ENCODE measurements around the gene PRR18.

The PRR18 gene

DNA sequence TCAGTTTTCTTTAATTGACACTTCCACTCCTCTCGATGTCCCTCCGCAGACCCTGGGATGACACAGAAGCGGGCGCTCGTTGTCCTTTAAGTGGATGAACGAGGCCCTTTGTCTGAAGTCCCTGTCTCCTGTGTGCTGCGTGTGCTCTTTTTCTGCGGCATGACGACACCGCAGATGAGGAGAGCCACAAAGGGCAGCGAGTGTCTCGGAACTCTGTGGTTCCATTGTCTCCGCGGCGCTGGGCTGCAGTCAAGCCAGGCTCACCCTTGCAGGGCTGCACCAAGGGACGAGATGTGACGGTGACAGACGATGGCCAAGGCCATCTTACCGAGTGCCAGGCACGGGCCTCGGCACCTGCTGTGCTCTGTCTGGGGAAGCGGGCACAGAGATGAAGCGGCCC lies 10.6 kb downstream of the PRR18 start:
- Histone ChIP-seq H3K4me3 (ENCODE audit: low read depth, low read length) (no peak overlapping the region), H3K27ac (no peak overlapping the region), H3K36me3 (replicated peaks) (no peaks in the 10 kb centered on the region), H3K27me3 (replicated peaks) (peaks cover 2% of the 10 kb centered on the region)
- no peak for DNase-seq
- in situ Hi-C loops (cut with HindIII; ENCODE audit: low pct_ligation_motif_present, low sequenced_read_pairs): loop anchor here (25.0 kb wide), 1 partner anchor 90 kb away; the partner anchor contains the start of gene MPC1
- TF ChIP-seq CTCF (IDR thresholded peaks at IDR 0.05; ENCODE audit: low read depth, low read length, missing control alignments): no peak

- H3K4me3 ChIP-seq (ENCODE audit: low read depth, low read length): no peak overlapping the region
- TF ChIP-seq CTCF (IDR thresholded peaks at IDR 0.05; ENCODE audit: low read depth, low read length, missing control alignments): no peak
- in situ Hi-C loops (cut with HindIII; ENCODE audit: low pct_ligation_motif_present, low sequenced_read_pairs): loop anchor here (25.0 kb wide), 1 partner anchor 91 kb away; the partner anchor contains the start of gene MPC1
- no peak overlapping the region for H3K27ac ChIP-seq
- peaks cover 3% of the 10 kb centered on the region for H3K27me3 ChIP-seq (replicated peaks)
- H3K36me3 ChIP-seq (replicated peaks): no peaks in the 10 kb centered on the region
- no peak for DNase-seq
Measured at GRCh38 chr6:166296035-166296883, 11.9 kb downstream of the PRR18 start.

GRCh38 chr6:166293731-166294584 lies 14.2 kb downstream of the PRR18 start:
- no peaks in the 10 kb centered on the region for H3K36me3 ChIP-seq (replicated peaks)
- in situ Hi-C loops (cut with HindIII; ENCODE audit: low pct_ligation_motif_present, low sequenced_read_pairs): loop anchor here (25.0 kb wide), 1 partner anchor 93 kb away; the partner anchor contains the start of gene MPC1
- H3K4me3 ChIP-seq (ENCODE audit: low read depth, low read length): no peak overlapping the region
- no peak for TF ChIP-seq CTCF (IDR thresholded peaks at IDR 0.05; ENCODE audit: low read depth, low read length, missing control alignments)
- DNase-seq: no peak
- peaks cover 3% of the 10 kb centered on the region for H3K27me3 ChIP-seq (replicated peaks)
- H3K27ac ChIP-seq: no peak overlapping the region

DNA sequence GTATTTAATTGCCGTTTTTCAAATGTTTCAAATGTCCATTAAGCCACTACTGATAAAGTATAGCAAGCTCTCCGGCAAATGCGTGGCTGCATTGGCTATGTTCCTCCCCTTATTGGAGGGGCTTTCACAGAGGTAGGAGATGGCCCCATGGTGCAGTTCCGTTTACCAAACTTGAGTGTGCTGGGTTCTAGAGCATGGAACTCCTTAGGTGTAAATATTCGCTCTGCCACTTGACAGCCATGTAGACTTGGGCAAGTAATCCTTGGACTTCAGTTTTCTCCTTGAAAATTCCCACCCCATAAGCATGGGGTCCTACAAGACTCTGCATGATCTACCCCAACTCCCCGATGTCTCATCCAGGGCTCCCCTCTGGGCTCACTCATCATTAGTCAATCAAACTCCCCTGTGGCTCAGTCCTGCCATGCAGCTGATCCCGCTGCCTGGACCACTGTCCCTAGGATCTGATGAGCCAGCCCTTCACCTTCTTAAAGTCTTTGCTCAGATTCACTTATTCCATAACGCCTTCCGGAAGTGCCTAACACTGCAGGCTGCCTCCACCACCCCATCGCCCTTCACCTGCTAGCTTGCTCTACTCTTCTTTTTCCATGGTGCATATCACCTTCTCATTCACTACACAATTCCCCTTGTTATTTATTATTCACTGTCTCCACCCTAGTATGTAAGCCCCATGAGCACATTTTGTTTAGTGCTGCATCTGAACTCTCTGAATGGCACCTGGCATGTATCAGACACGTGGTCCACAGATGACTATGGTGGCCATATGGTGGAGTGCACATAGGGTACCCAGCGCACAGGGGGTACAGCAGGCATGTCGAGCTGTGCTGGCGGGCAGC lies 18.8 kb downstream of the PRR18 start:
- no peak overlapping the region for H3K27ac ChIP-seq
- peaks cover 1% of the 10 kb centered on the region for H3K27me3 ChIP-seq (replicated peaks)
- no peak for DNase-seq
- H3K4me3 ChIP-seq (ENCODE audit: low read depth, low read length): no peak overlapping the region
- no peaks in the 10 kb centered on the region for H3K36me3 ChIP-seq (replicated peaks)
- in situ Hi-C loops (cut with HindIII; ENCODE audit: low pct_ligation_motif_present, low sequenced_read_pairs): loop anchor here (25.0 kb wide), 1 partner anchor 98 kb away; the partner anchor contains the start of gene MPC1
- no peak for TF ChIP-seq CTCF (IDR thresholded peaks at IDR 0.05; ENCODE audit: low read depth, low read length, missing control alignments)

- DNase-seq: no peak
- in situ Hi-C loops (cut with HindIII; ENCODE audit: low pct_ligation_motif_present, low sequenced_read_pairs): loop anchor here (25.0 kb wide), 1 partner anchor 100 kb away; the partner anchor contains the start of gene MPC1
- no peaks in the 10 kb centered on the region for H3K36me3 ChIP-seq (replicated peaks)
- H3K4me3 ChIP-seq (ENCODE audit: low read depth, low read length): no peak overlapping the region
- H3K27ac ChIP-seq: no peak overlapping the region
- H3K27me3 ChIP-seq (replicated peaks): no peaks in the 10 kb centered on the region
- TF ChIP-seq CTCF (IDR thresholded peaks at IDR 0.05; ENCODE audit: low read depth, low read length, missing control alignments): no peak
Measured at GRCh38 chr6:166286839-166287271, 21.3 kb downstream of the PRR18 start.

Measured in brain microvascular endothelial cell (primary cell).